PC-3 (cell line): ENCODE results near the gene FBXO2. TPM values are rescaled to one million over a fixed set of nuclear protein-coding genes. Genes with fewer than 3 reads are reported as not detected.
A peak's percentile ranks its signal among the peaks of the same experiment; 100 is the strongest.

ENCODE experiments used
- ATAC-seq: fragments of 200-7000 bp; cut with Tn5 transposase; 2 replicates; pipeline ENCODE4 v1.9.1; 2020; ENCODE audit warnings: mild to moderate bottlenecking, moderate library complexity
- BruUV-seq: library from RNA; stranded (reverse); fragments of 400-500 nt; replicated peaks from 2 replicates; lab custom pipeline; 2021; lab: Mats Ljungman, UMichigan
- CTCF ChIA-PET: fragments of 300-600 bp; sonication (Branson Sonifier 250); formaldehyde crosslinking; loops from one replicate; lab custom pipeline; 2022; ENCODE audit warnings: antibody characterized with exemption; lab: Charles Lee
- POLR2A ChIA-PET: fragments of 300-600 bp; sonication (Branson Sonifier 250); formaldehyde crosslinking; loops from one replicate; lab custom pipeline; 2022; ENCODE audit warnings: antibody characterized with exemption; ENCODE audit not compliant: unreplicated experiment; lab: Charles Lee
- DNase-seq: peaks from one replicate; pipeline ENCODE4 v3.0.0-alpha.2; 2015
- H2AFZ ChIP-seq: fragments of 300-600 bp; sonication (generic); 2 replicates; pipeline ENCODE4 v1.6.0; 2016; ENCODE audit warnings: antibody characterized with exemption, low read length
- H3F3A ChIP-seq: fragments of 300-600 bp; sonication (generic); one replicate; pipeline ENCODE4 v1.6.0; 2017; ENCODE audit warnings: antibody characterized with exemption, low read length, control low read depth, mild to moderate bottlenecking; ENCODE audit not compliant: unreplicated experiment
- H3K27ac ChIP-seq: fragments of 300-600 bp; sonication (generic); 2 replicates; pipeline ENCODE4 v1.5.1; 2016; ENCODE audit warnings: mild to moderate bottlenecking, low read length
- H3K27me3 ChIP-seq: fragments of 300-600 bp; sonication (generic); 2 replicates; pipeline ENCODE4 v1.6.1; 2016; ENCODE audit warnings: low read length, mixed read lengths
- H3K36me3 ChIP-seq: fragments of 300-600 bp; sonication (generic); 2 replicates; pipeline ENCODE4 v1.6.1; 2016; ENCODE audit warnings: low read depth, mixed run types, low read length, mixed read lengths
- H3K4me1 ChIP-seq: fragments of 300-600 bp; sonication (generic); 2 replicates; pipeline ENCODE4 v1.5.1; 2016; ENCODE audit warnings: low read length; ENCODE audit not compliant: insufficient read depth
- H3K4me2 ChIP-seq: fragments of 300-600 bp; sonication (generic); 2 replicates; pipeline ENCODE4 v1.6.0; 2016; ENCODE audit warnings: low read length
- H3K4me3 ChIP-seq: fragments of 300-600 bp; sonication (generic); 2 replicates; pipeline ENCODE4 v1.5.1; 2016; ENCODE audit warnings: mild to moderate bottlenecking, low read length, mixed read lengths
- H3K79me2 ChIP-seq: fragments of 300-600 bp; sonication (generic); 2 replicates; pipeline ENCODE4 v1.6.1; 2017; ENCODE audit warnings: low read length, mixed read lengths
- H3K9ac ChIP-seq: fragments of 300-600 bp; sonication (generic); 2 replicates; pipeline ENCODE4 v1.6.0; 2016; ENCODE audit warnings: mild to moderate bottlenecking, low read length
- H3K9me2 ChIP-seq: fragments of 300-600 bp; sonication (generic); replicated peaks from 2 replicates; pipeline ENCODE4 v1.6.1; 2016; ENCODE audit warnings: mixed run types, low read length, mixed read lengths
- H3K9me3 ChIP-seq: fragments of 300-600 bp; sonication (generic); 2 replicates; pipeline ENCODE4 v1.6.1; 2016; ENCODE audit warnings: low read length, mixed read lengths
- H4K20me1 ChIP-seq: fragments of 300-600 bp; sonication (generic); 2 replicates; pipeline ENCODE4 v1.6.1; 2016; ENCODE audit warnings: low read length, mixed read lengths
- EZH2 ChIP-seq: fragments of 300-600 bp; sonication (generic); IDR thresholded peaks from one replicate; pipeline ENCODE4 v1.6.1; 2017; ENCODE audit warnings: antibody characterized with exemption, mild to moderate bottlenecking, low read length; ENCODE audit not compliant: unreplicated experiment
- EZH2phosphoT487 ChIP-seq: fragments of 300-600 bp; sonication (generic); IDR thresholded peaks from 2 replicates; pipeline ENCODE4 v1.6.1; 2018; ENCODE audit warnings: mild to moderate bottlenecking, antibody characterized with exemption, low read length, borderline replicate concordance
- intact Hi-C: fragments of 100-400 bp; cut with micrococcal nuclease; formaldehyde crosslinking; loops from 2 replicates; pipeline ENCODE4 v1.9.0; 2023
- total RNA-seq: library from RNA; depleted of rRNA; stranded (reverse); fragments of >200 nt; gene quantifications from 2 replicates; pipeline ENCODE4 v1.2.3, GENCODE V29; 2014
- TF ChIP-seq, protein P1 (sequence below): fragments of 300-600 bp; sonication (generic); conservative IDR thresholded peaks from 2 replicates; pipeline ENCODE4 v1.5.1; 2017; ENCODE audit warnings: antibody characterized with exemption, low read depth, mild to moderate bottlenecking, low read length

Gene FBXO2
- total RNA-seq, 1 experiment from 2014 or later: 15.3 TPM

GRCh38 chr1:11691302-11691914 lies 37.2 kb upstream of the FBXO2 start, which contains the start of gene DRAXIN:
DRAXIN (plus strand) TSS chr1:11691710; CDS start chr1:11706259, 14,549 bp downstream.
- H3K79me2 ChIP-seq: no peaks in the 10 kb centered on the region
- intact Hi-C loops: no loop called here
- no peaks in the 10 kb centered on the region for H3K36me3 ChIP-seq
- TF ChIP-seq, protein P1, sequence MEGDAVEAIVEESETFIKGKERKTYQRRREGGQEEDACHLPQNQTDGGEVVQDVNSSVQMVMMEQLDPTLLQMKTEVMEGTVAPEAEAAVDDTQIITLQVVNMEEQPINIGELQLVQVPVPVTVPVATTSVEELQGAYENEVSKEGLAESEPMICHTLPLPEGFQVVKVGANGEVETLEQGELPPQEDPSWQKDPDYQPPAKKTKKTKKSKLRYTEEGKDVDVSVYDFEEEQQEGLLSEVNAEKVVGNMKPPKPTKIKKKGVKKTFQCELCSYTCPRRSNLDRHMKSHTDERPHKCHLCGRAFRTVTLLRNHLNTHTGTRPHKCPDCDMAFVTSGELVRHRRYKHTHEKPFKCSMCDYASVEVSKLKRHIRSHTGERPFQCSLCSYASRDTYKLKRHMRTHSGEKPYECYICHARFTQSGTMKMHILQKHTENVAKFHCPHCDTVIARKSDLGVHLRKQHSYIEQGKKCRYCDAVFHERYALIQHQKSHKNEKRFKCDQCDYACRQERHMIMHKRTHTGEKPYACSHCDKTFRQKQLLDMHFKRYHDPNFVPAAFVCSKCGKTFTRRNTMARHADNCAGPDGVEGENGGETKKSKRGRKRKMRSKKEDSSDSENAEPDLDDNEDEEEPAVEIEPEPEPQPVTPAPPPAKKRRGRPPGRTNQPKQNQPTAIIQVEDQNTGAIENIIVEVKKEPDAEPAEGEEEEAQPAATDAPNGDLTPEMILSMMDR: no peak
- TF ChIP-seq EZH2phosphoT487 (no peak), EZH2 (no peak)
- no peaks in the 10 kb centered on the region for H3K9me2 ChIP-seq
- no peak within 1 kb of the TSS for H3K9ac ChIP-seq
- H2AFZ ChIP-seq: 0 out of 2 replicates have a peak within 1 kb of the TSS, but pooled peaks have one; percentile 20
- H3K27me3 ChIP-seq: peaks cover 24% of the 10 kb centered on the region
- CTCF ChIA-PET: no interaction called here
- no peak within 1 kb of the TSS for H3K27ac ChIP-seq
- peak within 1 kb of the TSS; percentile 55; the same call in 1 of the 2 replicates for H3K4me3 ChIP-seq
- peaks cover 19% of the 10 kb centered on the region for H3K4me1 ChIP-seq
- no peaks in the 10 kb centered on the region for H4K20me1 ChIP-seq
- BruUV-seq: no TSS peak
- H3K4me2 ChIP-seq: peak within 1 kb of the TSS; percentile 65
- H3K9me3 ChIP-seq: no peaks in the 10 kb centered on the region
- ATAC-seq (no peak; the same call in 1 of the 2 replicates), DNase-seq (no peak)
- no peaks in the 10 kb centered on the region for H3F3A ChIP-seq
- POLR2A ChIA-PET: no interaction called here

DNA sequence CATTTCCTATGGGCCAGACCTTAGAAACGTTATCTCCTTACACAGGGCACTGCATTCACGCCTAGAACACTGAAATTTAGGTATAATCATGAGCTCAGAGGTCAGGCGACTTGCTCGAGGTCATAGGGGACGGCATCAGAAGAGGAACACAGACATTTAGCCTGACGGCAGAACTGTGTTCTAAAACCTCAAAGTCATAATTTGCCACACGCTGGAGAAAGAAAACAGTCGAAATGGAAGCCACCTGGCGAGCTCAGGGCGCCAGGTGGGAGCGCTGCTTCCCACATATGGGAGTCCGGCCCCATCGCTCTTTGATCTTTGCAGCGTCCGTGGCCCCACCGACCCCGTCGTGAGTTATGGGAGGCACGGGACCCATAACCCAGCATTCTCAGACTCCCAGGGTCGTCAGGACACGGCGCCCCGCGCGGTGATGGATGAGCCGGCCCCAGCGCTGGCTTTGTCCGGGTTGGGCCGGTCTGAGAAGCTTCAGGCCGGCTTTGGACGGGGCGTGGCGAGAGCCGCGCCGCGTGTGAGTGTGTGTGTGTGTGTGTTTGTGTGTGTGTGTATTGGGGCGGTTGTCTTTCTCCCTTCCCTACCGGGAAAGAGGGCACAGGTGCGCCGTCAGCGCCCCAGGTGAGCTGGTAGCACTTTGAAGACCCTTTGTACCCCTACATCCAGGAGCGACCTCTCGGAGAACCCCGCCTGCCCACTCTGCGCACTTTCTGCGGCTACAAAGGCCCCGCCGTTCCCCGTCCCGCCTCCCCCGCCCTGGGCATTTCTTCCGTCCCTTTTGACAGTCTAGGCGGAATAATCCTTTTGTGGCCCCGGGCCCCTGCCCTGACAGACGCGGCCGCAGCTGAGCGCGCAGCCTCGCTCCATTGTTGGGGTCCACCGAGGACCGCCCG lies 36.4 kb upstream of the FBXO2 start:
- no peak overlapping the region for H3K9ac ChIP-seq
- H3K36me3 ChIP-seq: no peaks in the 10 kb centered on the region
- no peaks in the 10 kb centered on the region for H3K9me2 ChIP-seq
- ChIA-PET POLR2A (no interaction called here), CTCF (no interaction called here)
- TF ChIP-seq, protein P1: no peak
- TF ChIP-seq EZH2phosphoT487 (peak; percentile 32; the same call in 1 of the 2 replicates), EZH2 (peak; percentile 84)
- H3F3A ChIP-seq: no peaks in the 10 kb centered on the region
- H3K4me1 ChIP-seq: peaks cover 19% of the 10 kb centered on the region
- no peaks in the 10 kb centered on the region for H3K9me3 ChIP-seq
- 0 out of 2 replicates have a peak overlapping the region, but pooled peaks have one; percentile 20 for H2AFZ ChIP-seq
- peaks cover 24% of the 10 kb centered on the region for H3K27me3 ChIP-seq
- H4K20me1 ChIP-seq: no peaks in the 10 kb centered on the region
- H3K79me2 ChIP-seq: no peaks in the 10 kb centered on the region
- H3K4me3 ChIP-seq: peak overlapping the region; percentile 55; the same call in 1 of the 2 replicates
- intact Hi-C loops: no loop called here
- DNase-seq (no peak), ATAC-seq (no peak)
- BruUV-seq: no TSS peak
- peak overlapping the region; percentile 65 for H3K4me2 ChIP-seq
- no peak overlapping the region for H3K27ac ChIP-seq
